Stimulated activated naive CD4-positive, alpha-beta T cell (primary cell): ENCODE results near the gene SPACA7.

ENCODE experiments used
- DNase-seq, 6 experiments: peaks; one replicate each; lab custom pipeline; 2025; lab: John Stamatoyannopoulos, UW

The SPACA7 gene

GRCh38 chr13:112448621-112449544 lies 72.7 kb downstream of the SPACA7 start:
- DNase-seq = no peak

- no peak for DNase-seq
Measured at GRCh38 chr13:112449545-112449930, 73.4 kb downstream of the SPACA7 start.

GRCh38 chr13:112450118-112450903 lies 74.2 kb downstream of the SPACA7 start:
- DNase-seq = no peak

- no peak for DNase-seq
Measured at GRCh38 chr13:112450904-112451240, 74.7 kb downstream of the SPACA7 start.

- DNase-seq = no peak
Measured at GRCh38 chr13:112451512-112452379, 75.6 kb downstream of the SPACA7 start.

GRCh38 chr13:112452380-112453206 lies 76.4 kb downstream of the SPACA7 start:
- no peak for DNase-seq

GRCh38 chr13:112453207-112453829 lies 77.2 kb downstream of the SPACA7 start:
- DNase-seq = no peak

- DNase-seq = no peak
Measured at GRCh38 chr13:112453874-112454647, 77.9 kb downstream of the SPACA7 start.

- DNase-seq = no peak
Measured at GRCh38 chr13:112454648-112455334, 78.6 kb downstream of the SPACA7 start.

- DNase-seq = no peak
Measured at GRCh38 chr13:112455476-112456059, 79.4 kb downstream of the SPACA7 start.

GRCh38 chr13:112456138-112457056 lies 80.2 kb downstream of the SPACA7 start:
- no peak for DNase-seq

- DNase-seq = no peak
Measured at GRCh38 chr13:112457081-112457480, 80.9 kb downstream of the SPACA7 start.

- no peak for DNase-seq
Measured at GRCh38 chr13:112457485-112457884, 81.3 kb downstream of the SPACA7 start.

- no peak for DNase-seq
Measured at GRCh38 chr13:112462408-112462807, 86.3 kb downstream of the SPACA7 start.

- no peak for DNase-seq
Measured at GRCh38 chr13:112464720-112465119, 88.6 kb downstream of the SPACA7 start.

- no peak for DNase-seq
Measured at GRCh38 chr13:112465251-112466131, 89.3 kb downstream of the SPACA7 start.
